ENCODE data around the gene CIB1. TPM values are rescaled to one million over a fixed set of nuclear protein-coding genes. Genes with fewer than 3 reads are reported as not detected.

Gene CIB1
- total and polyA plus RNA-seq, 2 of the 8 experiments (the other 6 are each of a cell fraction or from before 2014, with no cell fraction given): 26.0 to 63.5 TPM

- TF ChIP-seq ASH2L (IDR thresholded peaks at IDR 0.05; ENCODE audit: low read length) (no peak), POLR2AphosphoS5 (IDR thresholded peaks at IDR 0.05; ENCODE audit: low read depth, low read length) (no peak), CEBPB (IDR thresholded peaks at IDR 0.05; ENCODE audit: low read depth, low read length) (peak; percentile 23; the same call in 1 of the 2 replicates), TAF1 (IDR thresholded peaks at IDR 0.05; ENCODE audit: low read depth, low read length) (0 out of 2 replicates have a peak, but pooled peaks have one; percentile 1), TAF7 (optimal IDR thresholded peaks at IDR 0.05; ENCODE audit: borderline replicate concordance, low read depth, low read length) (no peak), PHF8 (conservative IDR thresholded peaks at IDR 0.05; ENCODE audit: low read depth, low read length) (peak; percentile 37), SIN3A (conservative IDR thresholded peaks at IDR 0.05 in 1 of 2, IDR thresholded peaks at IDR 0.05 in 1 of 2; ENCODE audit: low read depth in 1 of 2, low read length in 2 of 2) (no peak), EGR1 (IDR thresholded peaks at IDR 0.05; ENCODE audit: borderline replicate concordance, low read depth, low read length) (no peak), SP1 (IDR thresholded peaks at IDR 0.05; ENCODE audit: low read depth, low read length) (peak; percentile 61; the same call in 1 of the 2 replicates), NRF1 (IDR thresholded peaks at IDR 0.05; ENCODE audit: low read depth, low read length) (peak; percentile 41), CHD2 (IDR thresholded peaks at IDR 0.05; ENCODE audit: low read length) (no peak), GABPA (IDR thresholded peaks at IDR 0.05; ENCODE audit: borderline replicate concordance, insufficient read depth, low read length) (no peak), CTCF (IDR thresholded peaks at IDR 0.05; ENCODE audit: control extremely low read depth in 1 of 3, insufficient read depth in 1 of 3, low read depth in 1 of 3, low read length in 3 of 3) (no peak)
These were observed 601 bp upstream of the CIB1 start, which contains the start of gene GDPGP1 (continued) for GRCh38 chr15:90234096-90234988.
